CD4-positive, alpha-beta T cell treated with Interleukin-10 for 1 hour (primary cell): ENCODE measurements around the gene NUDT8.

Experiments
- DNase-seq: peaks from one replicate; pipeline ENCODE4 v3.0.0-alpha.2; 2020

Gene NUDT8

GRCh38 chr11:67585911-67586310 is 43.8 kb downstream of the NUDT8 start:
- DNase-seq = no peak

- DNase-seq = no peak
Measured at GRCh38 chr11:67584881-67585873, 44.6 kb downstream of the NUDT8 start.

GRCh38 chr11:67584205-67584880 is 45.4 kb downstream of the NUDT8 start:
- peak; percentile 15 for DNase-seq

- DNase-seq = peak; percentile 78
Measured at GRCh38 chr11:67583247-67584204, 46.2 kb downstream of the NUDT8 start, which contains the start of gene GSTP1. TSS of gene GSTP1 (plus strand) at chr11:67583812. CDS start at chr11:67583844, 32 bp downstream.

- no peak for DNase-seq
Measured at GRCh38 chr11:67582011-67582410, 47.7 kb downstream of the NUDT8 start.

DNA sequence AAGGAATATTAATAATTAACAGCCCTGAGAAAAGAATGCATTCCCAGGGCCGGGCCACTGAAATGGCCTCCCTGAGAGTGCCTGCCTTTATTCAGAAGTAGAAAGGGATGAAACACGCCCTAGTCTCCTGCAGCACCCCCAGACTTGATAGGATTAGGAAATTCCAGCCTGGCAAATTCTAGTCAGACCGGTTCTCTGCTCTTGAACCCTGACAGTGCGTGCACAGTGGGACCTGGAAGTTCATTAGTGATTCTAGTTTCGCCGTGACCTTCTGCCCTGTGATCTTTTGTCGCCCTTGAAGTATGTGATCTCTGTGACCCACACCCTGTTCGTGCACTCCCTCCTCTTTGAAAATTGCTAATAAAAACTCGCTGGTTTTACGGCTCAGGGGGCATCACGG is 48.3 kb downstream of the NUDT8 start:
- no peak for DNase-seq

DNA sequence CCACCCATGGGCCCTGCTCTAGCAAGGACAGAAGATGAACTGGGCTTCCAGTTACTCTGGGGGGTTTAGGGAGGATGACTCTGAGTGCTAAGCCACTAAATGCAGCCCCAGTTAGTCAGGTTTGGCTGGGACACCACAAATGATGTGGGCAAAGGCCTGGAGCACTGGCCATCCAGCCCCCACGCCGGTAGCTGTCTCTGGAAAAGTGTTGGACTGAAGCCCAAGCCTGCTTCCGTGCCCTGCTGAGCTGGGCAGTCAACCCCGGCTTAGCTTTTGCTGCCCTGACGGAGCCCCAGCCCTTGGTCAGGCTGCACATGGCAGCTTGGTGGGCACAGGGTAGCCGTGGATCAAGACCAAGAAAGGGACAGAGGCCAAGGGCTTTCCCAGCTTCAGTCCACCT is 51.8 kb downstream of the NUDT8 start:
- no peak for DNase-seq
